ENCODE results near the gene HES6.
A peak's percentile ranks its signal among the peaks of the same experiment; 100 is the strongest.

The HES6 gene

GRCh38 chr2:238235856-238236255 lies 4.0 kb downstream of the HES6 start:
- no peak overlapping the region for H3K4me3 ChIP-seq (ENCODE audit: low read depth, low read length)
- in situ Hi-C loops (cut with HindIII; ENCODE audit: low sequenced_read_pairs), result no loop called here
- no peak for DNase-seq (ENCODE audit: low read depth)
- no peak for TF ChIP-seq CTCF (IDR thresholded peaks at IDR 0.05; ENCODE audit: low read depth, low read length, missing control alignments)

- DNase-seq (ENCODE audit: low read depth), result no peak
- no peak overlapping the region for H3K4me3 ChIP-seq (ENCODE audit: low read depth, low read length)
- no peak for TF ChIP-seq CTCF (IDR thresholded peaks at IDR 0.05; ENCODE audit: low read depth, low read length, missing control alignments)
- in situ Hi-C loops (cut with HindIII; ENCODE audit: low sequenced_read_pairs), result no loop called here
Observed at GRCh38 chr2:238235331-238235732, 4.5 kb downstream of the HES6 start.

- in situ Hi-C loops (cut with HindIII; ENCODE audit: low sequenced_read_pairs), result no loop called here
- no peak for DNase-seq (ENCODE audit: low read depth)
- no peak for TF ChIP-seq CTCF (IDR thresholded peaks at IDR 0.05; ENCODE audit: low read depth, low read length, missing control alignments)
- H3K4me3 ChIP-seq (ENCODE audit: low read depth, low read length), result no peak overlapping the region
Observed at GRCh38 chr2:238233625-238234024, 6.2 kb downstream of the HES6 start.

GRCh38 chr2:238231809-238232208 lies 8.0 kb downstream of the HES6 start:
- peak overlapping the region; percentile 34 for H3K4me3 ChIP-seq (ENCODE audit: low read depth, low read length)
- DNase-seq (ENCODE audit: low read depth), result no peak
- in situ Hi-C loops (cut with HindIII; ENCODE audit: low sequenced_read_pairs), result no loop called here
- TF ChIP-seq CTCF (IDR thresholded peaks at IDR 0.05; ENCODE audit: low read depth, low read length, missing control alignments), result no peak

GRCh38 chr2:238231251-238231793 lies 8.5 kb downstream of the HES6 start:
- in situ Hi-C loops (cut with HindIII; ENCODE audit: low sequenced_read_pairs), result no loop called here
- DNase-seq (ENCODE audit: low read depth), result no peak
- TF ChIP-seq CTCF (IDR thresholded peaks at IDR 0.05; ENCODE audit: low read depth, low read length, missing control alignments), result no peak
- H3K4me3 ChIP-seq (ENCODE audit: low read depth, low read length), result peak overlapping the region; percentile 34

- in situ Hi-C loops (cut with HindIII; ENCODE audit: low sequenced_read_pairs), result no loop called here
- DNase-seq (ENCODE audit: low read depth), result no peak
- H3K4me3 ChIP-seq (ENCODE audit: low read depth, low read length), result no peak overlapping the region
- TF ChIP-seq CTCF (IDR thresholded peaks at IDR 0.05; ENCODE audit: low read depth, low read length, missing control alignments), result no peak
Observed at GRCh38 chr2:238230699-238231098, 9.1 kb downstream of the HES6 start.

DNA sequence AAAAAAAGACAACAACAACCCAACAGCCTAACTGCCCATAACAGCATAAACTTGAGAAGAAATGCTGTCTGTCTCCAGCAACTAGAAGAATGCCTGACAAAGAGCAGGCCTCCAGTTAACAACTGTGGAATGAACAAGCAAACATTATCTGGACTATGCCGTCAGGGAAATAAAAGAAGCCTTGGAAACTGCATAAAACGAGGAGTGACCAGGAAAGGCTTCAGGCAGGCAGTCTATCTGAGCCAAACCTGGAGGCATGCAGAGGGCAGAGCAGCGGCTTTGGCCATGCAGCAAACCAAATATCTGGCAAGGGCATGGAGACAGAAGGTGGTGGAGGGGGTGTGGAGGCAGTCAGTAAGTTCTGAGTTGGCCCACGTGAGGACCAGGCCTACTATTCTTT lies 11.1 kb downstream of the HES6 start:
- DNase-seq (ENCODE audit: low read depth), result no peak
- in situ Hi-C loops (cut with HindIII; ENCODE audit: low sequenced_read_pairs), result no loop called here
- no peak overlapping the region for H3K4me3 ChIP-seq (ENCODE audit: low read depth, low read length)
- no peak for TF ChIP-seq CTCF (IDR thresholded peaks at IDR 0.05; ENCODE audit: low read depth, low read length, missing control alignments)
